Activated CD4-positive, alpha-beta memory T cell treated with anti-CD3 and anti-CD28 coated beads, Interleukin-2, amount 10 ng/mL, durations not matched to agents 7 days and 5 days (primary cell): ENCODE results near the gene KCNQ1. TPM values are rescaled to one million over a fixed set of nuclear protein-coding genes. Genes with fewer than 3 reads are reported as not detected.

ENCODE experiments used
- CTCF ChIA-PET: fragments of 350-600 bp; sonication (Branson Sonifier 250); formaldehyde crosslinking; loops from one replicate; lab custom pipeline; 2021; ENCODE audit warnings: antibody characterized with exemption, inconsistent platforms; lab: Charles Lee
- POLR2A ChIA-PET: fragments of 350-600 bp; sonication (Branson Sonifier 250); formaldehyde crosslinking; loops from one replicate; lab custom pipeline; 2021; ENCODE audit warnings: antibody characterized with exemption; lab: Charles Lee
- DNase-seq: peaks from one replicate; pipeline ENCODE4 v3.0.0-alpha.2; 2020
- H3K27ac Mint-ChIP-seq: one replicate; pipeline ENCODE4 v1.8.0; 2021; ENCODE audit warnings: mild to moderate bottlenecking, mixed read lengths
- H3K27me3 Mint-ChIP-seq: one replicate; pipeline ENCODE4 v1.8.0; 2021; ENCODE audit warnings: mixed read lengths
- H3K36me3 Mint-ChIP-seq: one replicate; pipeline ENCODE4 v1.8.0; 2021; ENCODE audit warnings: low read depth, mixed read lengths
- H3K4me1 Mint-ChIP-seq: one replicate; pipeline ENCODE4 v1.8.0; 2021; ENCODE audit warnings: mixed read lengths
- H3K4me3 Mint-ChIP-seq: one replicate; pipeline ENCODE4 v1.8.0; 2021; ENCODE audit warnings: mild to moderate bottlenecking, mixed read lengths
- H3K9me3 Mint-ChIP-seq: one replicate; pipeline ENCODE4 v1.8.0; 2021; ENCODE audit warnings: mixed read lengths
- total RNA-seq, 2 experiments: library from RNA; stranded (reverse); gene quantifications; one replicate each; pipeline ENCODE4 v1.2.3, GENCODE V29; 2021

Gene KCNQ1
- total RNA-seq, 2 experiments from 2014 or later, result 14.8 to 15.0 TPM

DNA sequence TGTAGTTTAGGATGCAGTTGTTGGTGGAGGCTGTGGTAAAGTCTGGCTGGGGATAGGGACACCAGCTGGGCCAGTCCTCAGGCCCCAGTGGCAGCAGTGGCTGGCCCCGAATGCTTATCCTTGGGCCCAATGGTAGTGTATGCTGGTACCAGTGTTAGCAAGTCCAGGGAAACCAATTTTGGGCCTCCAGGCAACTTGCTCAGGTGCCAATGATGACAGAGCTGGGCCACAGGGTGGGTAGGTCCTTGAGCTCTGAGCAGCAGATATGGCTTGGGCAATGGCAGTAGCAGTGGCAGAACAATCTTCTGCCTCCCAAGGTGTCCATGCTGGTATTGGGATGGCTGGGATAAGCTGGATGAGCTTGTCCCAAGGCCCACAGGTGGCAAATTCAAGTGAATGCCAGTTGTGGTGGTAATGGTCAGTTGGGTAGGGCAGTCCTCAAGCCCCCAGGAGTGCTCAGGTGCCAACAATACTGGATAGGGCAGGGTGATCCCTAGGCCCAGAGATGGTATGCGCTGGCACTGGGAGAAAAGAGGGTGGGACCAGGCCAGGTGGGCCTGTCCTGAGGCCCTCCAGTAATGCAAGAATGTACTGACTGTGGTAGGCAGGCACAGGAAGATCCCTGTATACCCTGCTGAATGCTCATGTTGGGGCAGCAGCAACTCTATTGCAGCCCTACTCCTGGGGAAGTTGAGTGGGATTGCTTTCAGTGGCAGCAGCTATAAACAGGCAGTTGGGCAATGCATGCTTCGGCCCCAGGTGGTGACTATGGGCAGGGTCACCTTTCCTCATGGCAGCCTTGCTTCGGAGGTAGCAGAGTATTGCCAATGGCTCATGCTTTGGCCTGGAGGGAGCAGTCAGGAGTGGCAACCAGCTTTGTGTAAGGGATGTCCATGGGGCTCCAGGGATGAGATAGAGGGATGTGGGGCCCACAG, 200.3 kb downstream of the KCNQ1 start:
- Mint-ChIP-seq H3K36me3 (peaks cover 19% of the 10 kb centered on the region), H3K4me3 (no peak overlapping the region), H3K27me3 (peaks cover 5% of the 10 kb centered on the region), H3K4me1 (no peaks in the 10 kb centered on the region), H3K9me3 (peaks cover 51% of the 10 kb centered on the region), H3K27ac (no peak overlapping the region)
- ChIA-PET CTCF (no interaction called here), POLR2A (no interaction called here)
- no peak for DNase-seq

- ChIA-PET POLR2A (no interaction called here), CTCF (no interaction called here)
- Mint-ChIP-seq H3K4me1 (no peaks in the 10 kb centered on the region), H3K4me3 (no peak overlapping the region), H3K27me3 (peaks cover 5% of the 10 kb centered on the region), H3K27ac (no peak overlapping the region), H3K9me3 (peaks cover 55% of the 10 kb centered on the region), H3K36me3 (peaks cover 21% of the 10 kb centered on the region)
- DNase-seq, result no peak
Observed at GRCh38 chr11:2645779-2646118, 200.9 kb downstream of the KCNQ1 start.

- Mint-ChIP-seq H3K4me1 (no peaks in the 10 kb centered on the region), H3K27ac (no peak overlapping the region), H3K27me3 (no peaks in the 10 kb centered on the region), H3K36me3 (peaks cover 19% of the 10 kb centered on the region), H3K4me3 (no peak overlapping the region), H3K9me3 (peaks cover 57% of the 10 kb centered on the region)
- ChIA-PET CTCF (interaction anchor here (0.7 kb wide), 1 partner anchor 446 kb away, joined by 3 read pairs; no protein-coding TSS in a partner anchor), POLR2A (no interaction called here)
- DNase-seq, result no peak
Observed at GRCh38 chr11:2647167-2647566, 202.4 kb downstream of the KCNQ1 start.

GRCh38 chr11:2647953-2648352, 203.1 kb downstream of the KCNQ1 start:
- no peak for DNase-seq
- H3K4me3 Mint-ChIP-seq, result no peak overlapping the region
- no peaks in the 10 kb centered on the region for H3K27me3 Mint-ChIP-seq
- H3K36me3 Mint-ChIP-seq, result peaks cover 22% of the 10 kb centered on the region
- H3K4me1 Mint-ChIP-seq, result no peaks in the 10 kb centered on the region
- POLR2A ChIA-PET, result no interaction called here
- CTCF ChIA-PET, result interaction anchor here (0.7 kb wide), 1 partner anchor 445 kb away, joined by 3 read pairs; no protein-coding TSS in a partner anchor
- peaks cover 60% of the 10 kb centered on the region for H3K9me3 Mint-ChIP-seq
- H3K27ac Mint-ChIP-seq, result no peak overlapping the region

DNA sequence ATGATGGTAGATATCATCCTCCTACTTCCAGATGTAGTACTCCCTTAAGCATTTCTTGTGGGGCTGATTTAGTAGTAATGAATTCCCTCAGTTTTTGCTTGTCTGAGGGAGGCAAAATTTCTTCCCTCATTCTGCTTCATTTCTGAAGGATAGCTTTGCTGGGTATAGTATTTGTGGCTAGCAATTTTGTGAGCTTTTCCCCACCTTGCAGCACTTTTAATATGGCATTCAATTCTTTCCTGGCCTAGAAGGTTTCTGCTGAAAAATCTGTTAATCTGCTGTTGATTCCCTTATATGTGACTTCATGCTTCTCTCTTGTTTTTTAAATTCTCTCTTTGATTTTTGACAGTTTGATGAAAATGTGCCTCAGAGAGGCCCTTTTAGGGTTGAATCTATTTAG, 204.6 kb downstream of the KCNQ1 start:
- ChIA-PET POLR2A (no interaction called here), CTCF (no interaction called here)
- H3K36me3 Mint-ChIP-seq, result peaks cover 17% of the 10 kb centered on the region
- no peaks in the 10 kb centered on the region for H3K4me1 Mint-ChIP-seq
- H3K27me3 Mint-ChIP-seq, result no peaks in the 10 kb centered on the region
- H3K27ac Mint-ChIP-seq, result no peak overlapping the region
- DNase-seq, result no peak
- no peak overlapping the region for H3K4me3 Mint-ChIP-seq
- H3K9me3 Mint-ChIP-seq, result peaks cover 48% of the 10 kb centered on the region

DNA sequence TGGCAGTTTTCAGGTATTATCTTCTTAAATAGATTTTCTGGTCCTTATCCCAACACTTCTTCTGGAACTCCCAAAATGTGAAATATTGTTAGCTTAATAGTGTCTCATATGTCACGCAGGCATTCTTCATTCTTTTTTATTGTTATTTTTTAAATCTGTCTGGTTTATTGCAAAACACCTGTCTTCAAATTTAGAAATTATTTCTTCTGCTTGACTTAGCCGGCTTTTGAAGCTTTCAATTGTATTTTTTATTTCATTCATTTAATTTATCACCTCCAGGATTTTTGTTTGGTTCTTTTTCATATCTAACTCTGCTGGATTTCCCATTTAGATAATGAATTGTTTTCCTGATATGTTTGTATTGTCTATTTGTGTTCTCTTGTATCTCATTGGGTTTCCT, 205.0 kb downstream of the KCNQ1 start:
- Mint-ChIP-seq H3K4me1 (no peaks in the 10 kb centered on the region), H3K27me3 (no peaks in the 10 kb centered on the region), H3K27ac (no peak overlapping the region), H3K36me3 (peaks cover 17% of the 10 kb centered on the region), H3K4me3 (no peak overlapping the region), H3K9me3 (peaks cover 45% of the 10 kb centered on the region)
- POLR2A ChIA-PET, result no interaction called here
- CTCF ChIA-PET, result no interaction called here
- DNase-seq, result no peak

GRCh38 chr11:2650343-2650867, 205.6 kb downstream of the KCNQ1 start:
- H3K36me3 Mint-ChIP-seq, result peaks cover 17% of the 10 kb centered on the region
- no peak overlapping the region for H3K4me3 Mint-ChIP-seq
- CTCF ChIA-PET, result no interaction called here
- no peak for DNase-seq
- peaks cover 45% of the 10 kb centered on the region for H3K9me3 Mint-ChIP-seq
- POLR2A ChIA-PET, result no interaction called here
- no peaks in the 10 kb centered on the region for H3K4me1 Mint-ChIP-seq
- no peak overlapping the region for H3K27ac Mint-ChIP-seq
- no peaks in the 10 kb centered on the region for H3K27me3 Mint-ChIP-seq

DNA sequence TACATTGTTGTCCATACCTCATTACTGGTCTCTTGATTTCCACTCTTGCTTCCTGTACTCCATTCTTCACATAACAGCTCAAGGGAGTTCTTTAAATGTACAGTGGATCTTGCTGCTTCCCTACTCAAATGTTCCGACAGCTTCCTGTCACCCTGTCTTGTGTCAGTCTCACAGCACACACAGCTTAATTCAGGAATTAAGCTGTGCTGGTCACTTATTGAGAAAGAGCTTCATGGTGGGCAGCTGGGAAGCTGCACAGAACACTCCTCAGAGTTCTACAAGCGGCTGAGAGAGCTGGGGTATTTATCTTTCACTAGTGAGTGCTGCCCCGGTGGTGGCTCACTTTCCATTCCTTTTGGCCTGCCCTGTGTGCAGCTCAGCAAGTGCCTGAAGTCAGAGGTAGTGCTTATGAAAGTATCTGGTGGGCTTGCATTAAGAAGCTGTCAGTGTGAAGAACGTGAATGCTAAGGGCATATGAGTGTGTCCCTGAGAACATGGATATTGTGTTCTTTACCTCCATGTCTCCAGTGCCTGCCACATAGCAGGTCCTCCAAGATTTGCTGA, 206.3 kb downstream of the KCNQ1 start:
- peaks cover 42% of the 10 kb centered on the region for H3K9me3 Mint-ChIP-seq
- DNase-seq, result no peak
- no peak overlapping the region for H3K4me3 Mint-ChIP-seq
- H3K27me3 Mint-ChIP-seq, result no peaks in the 10 kb centered on the region
- POLR2A ChIA-PET, result no interaction called here
- CTCF ChIA-PET, result no interaction called here
- peaks cover 12% of the 10 kb centered on the region for H3K36me3 Mint-ChIP-seq
- no peak overlapping the region for H3K27ac Mint-ChIP-seq
- no peaks in the 10 kb centered on the region for H3K4me1 Mint-ChIP-seq

- Mint-ChIP-seq H3K36me3 (peaks cover 12% of the 10 kb centered on the region), H3K4me1 (no peaks in the 10 kb centered on the region), H3K9me3 (peaks cover 41% of the 10 kb centered on the region), H3K27ac (no peak overlapping the region), H3K4me3 (no peak overlapping the region), H3K27me3 (no peaks in the 10 kb centered on the region)
- DNase-seq, result no peak
- CTCF ChIA-PET, result no interaction called here
- POLR2A ChIA-PET, result no interaction called here
Observed at GRCh38 chr11:2651826-2652271, 207.0 kb downstream of the KCNQ1 start.

DNA sequence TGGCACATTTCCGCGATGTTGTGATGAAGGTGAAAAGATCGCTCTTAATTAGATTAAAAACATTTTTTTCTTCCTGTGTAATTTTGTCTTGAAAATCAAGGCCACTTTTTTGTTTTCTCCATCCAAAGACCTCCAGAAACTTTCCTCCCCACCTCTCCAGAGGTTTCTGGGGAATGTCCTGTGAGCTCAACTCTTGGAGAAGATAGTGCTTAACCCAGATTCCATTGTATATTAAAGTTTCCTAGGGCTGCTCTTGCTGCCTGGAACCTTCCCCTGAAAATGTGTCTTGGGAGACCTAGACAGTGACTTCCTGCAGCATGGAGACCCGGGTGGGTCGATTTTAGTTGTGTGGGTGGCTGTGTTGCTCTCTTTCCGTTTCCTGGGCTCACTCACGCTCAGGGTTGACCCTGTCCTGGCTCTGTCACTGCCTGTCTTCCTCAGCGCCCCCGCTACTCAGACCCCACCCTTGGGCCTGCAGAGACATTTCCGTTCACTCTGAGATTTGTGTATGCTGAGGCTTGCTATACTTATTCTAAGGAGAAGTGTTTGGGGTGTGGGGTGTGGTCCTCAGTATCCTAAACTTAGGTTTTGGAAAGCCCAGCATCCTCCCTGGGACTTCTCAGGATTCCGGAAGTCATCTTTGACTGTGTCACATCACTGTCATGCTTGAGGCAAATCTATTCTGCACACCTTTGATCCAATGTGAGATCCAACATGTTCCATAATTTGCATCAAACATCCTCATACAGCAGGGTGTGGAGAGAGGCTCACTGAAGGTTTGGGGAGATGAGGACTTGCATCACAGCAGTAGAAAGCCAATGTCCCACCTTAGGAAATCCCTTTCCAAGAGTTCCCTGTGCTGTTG, 207.8 kb downstream of the KCNQ1 start:
- Mint-ChIP-seq H3K36me3 (peaks cover 12% of the 10 kb centered on the region), H3K4me1 (no peaks in the 10 kb centered on the region), H3K27ac (no peak overlapping the region), H3K4me3 (no peak overlapping the region), H3K9me3 (peaks cover 35% of the 10 kb centered on the region), H3K27me3 (no peaks in the 10 kb centered on the region)
- no peak for DNase-seq
- CTCF ChIA-PET, result no interaction called here
- POLR2A ChIA-PET, result no interaction called here

DNA sequence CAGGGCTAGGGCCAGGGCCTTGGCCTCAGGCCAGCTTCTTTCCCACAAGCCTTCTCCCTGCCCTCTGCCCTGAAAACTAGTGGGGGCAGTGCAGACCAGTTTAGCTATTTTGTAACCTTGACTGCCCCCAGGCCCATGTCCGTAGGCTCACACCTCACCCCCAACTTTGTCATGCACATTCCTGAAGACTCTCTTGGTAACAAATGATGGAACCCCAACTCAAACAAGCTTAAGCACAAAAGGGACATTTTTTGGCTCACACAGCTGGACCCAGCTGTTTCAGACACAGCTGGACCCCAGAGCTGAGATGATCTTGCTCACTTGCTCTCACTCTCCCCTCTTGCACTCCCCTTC, 208.4 kb downstream of the KCNQ1 start:
- no peak for DNase-seq
- POLR2A ChIA-PET, result no interaction called here
- no peak overlapping the region for H3K27ac Mint-ChIP-seq
- CTCF ChIA-PET, result no interaction called here
- H3K4me1 Mint-ChIP-seq, result no peaks in the 10 kb centered on the region
- no peaks in the 10 kb centered on the region for H3K27me3 Mint-ChIP-seq
- H3K9me3 Mint-ChIP-seq, result peaks cover 33% of the 10 kb centered on the region
- no peak overlapping the region for H3K4me3 Mint-ChIP-seq
- H3K36me3 Mint-ChIP-seq, result peaks cover 12% of the 10 kb centered on the region

GRCh38 chr11:2653930-2654739, 209.3 kb downstream of the KCNQ1 start:
- Mint-ChIP-seq H3K4me3 (no peak overlapping the region), H3K27ac (no peak overlapping the region), H3K4me1 (no peaks in the 10 kb centered on the region), H3K27me3 (no peaks in the 10 kb centered on the region), H3K9me3 (peaks cover 32% of the 10 kb centered on the region), H3K36me3 (peaks cover 14% of the 10 kb centered on the region)
- ChIA-PET CTCF (no interaction called here), POLR2A (no interaction called here)
- no peak for DNase-seq
